Measurements from ENCODE around the gene PTPRU.

Gene PTPRU

GRCh38 chr1:29240986-29241385, 4.7 kb downstream of the PTPRU start:
- no peak for TF ChIP-seq CTCF (conservative IDR thresholded peaks at IDR 0.05; ENCODE audit: control insufficient read depth, insufficient read depth, low read depth, low read length)
- no peak overlapping the region for H3K4me3 ChIP-seq (ENCODE audit: control insufficient read depth, low read depth, low read length)
- DNase-seq (ENCODE audit: low read depth), result no peak

- TF ChIP-seq CTCF (conservative IDR thresholded peaks at IDR 0.05; ENCODE audit: control insufficient read depth, insufficient read depth, low read depth, low read length), result no peak
- DNase-seq (ENCODE audit: low read depth), result peak; percentile 48
- H3K4me3 ChIP-seq (ENCODE audit: control insufficient read depth, low read depth, low read length), result no peak overlapping the region
These were observed 6.9 kb downstream of the PTPRU start for GRCh38 chr1:29243023-29243870.

- TF ChIP-seq CTCF (conservative IDR thresholded peaks at IDR 0.05; ENCODE audit: control insufficient read depth, insufficient read depth, low read depth, low read length), result no peak
- H3K4me3 ChIP-seq (ENCODE audit: control insufficient read depth, low read depth, low read length), result no peak overlapping the region
- peak; percentile 83 for DNase-seq (ENCODE audit: low read depth)
These were observed 7.5 kb downstream of the PTPRU start for GRCh38 chr1:29243871-29244200.

- no peak for DNase-seq (ENCODE audit: low read depth)
- TF ChIP-seq CTCF (conservative IDR thresholded peaks at IDR 0.05; ENCODE audit: control insufficient read depth, insufficient read depth, low read depth, low read length), result no peak
- no peak overlapping the region for H3K4me3 ChIP-seq (ENCODE audit: control insufficient read depth, low read depth, low read length)
These were observed 8.9 kb downstream of the PTPRU start for GRCh38 chr1:29245261-29245660.

- H3K4me3 ChIP-seq (ENCODE audit: control insufficient read depth, low read depth, low read length), result no peak overlapping the region
- peak; percentile 36 for TF ChIP-seq CTCF (conservative IDR thresholded peaks at IDR 0.05; ENCODE audit: control insufficient read depth, insufficient read depth, low read depth, low read length)
- DNase-seq (ENCODE audit: low read depth), result peak; percentile 40
These were observed 9.6 kb downstream of the PTPRU start for GRCh38 chr1:29245876-29246275.

GRCh38 chr1:29247044-29247443, 10.7 kb downstream of the PTPRU start:
- H3K4me3 ChIP-seq (ENCODE audit: control insufficient read depth, low read depth, low read length), result no peak overlapping the region
- TF ChIP-seq CTCF (conservative IDR thresholded peaks at IDR 0.05; ENCODE audit: control insufficient read depth, insufficient read depth, low read depth, low read length), result no peak
- no peak for DNase-seq (ENCODE audit: low read depth)

Data from fibroblast of mammary gland (primary cell).